Epithelial cell of proximal tubule (primary cell): ENCODE measurements around the gene CLSTN1. TPM values are rescaled to one million over a fixed set of nuclear protein-coding genes. Genes with fewer than 3 reads are reported as not detected.
A peak's percentile ranks its signal among the peaks of the same experiment; 100 is the strongest.
"Not testable (repeated sequence)": the region's sequence is repeated elsewhere in the genome, so short reads cannot be mapped to it uniquely, and the experiment has no call there.

Experiments used
- DNase-seq: peaks from one replicate; pipeline ENCODE4 v3.0.0-alpha.2; 2011; ENCODE audit warnings: low read depth
- H3K4me3 ChIP-seq: 2 replicates; pipeline ENCODE4 v1.5.1; 2011; ENCODE audit warnings: low read depth, mild to moderate bottlenecking, low read length
- total RNA-seq: library from RNA; depleted of rRNA; stranded (reverse); fragments of >200 nt; gene quantifications from 2 replicates; pipeline ENCODE4 v1.2.3, GENCODE V29; 2015
- TF ChIP-seq, protein P1 (sequence below): conservative IDR thresholded peaks from 2 replicates; pipeline ENCODE4 v1.5.1; 2012; ENCODE audit warnings: low read depth, mild to moderate bottlenecking, low read length

Gene CLSTN1
- total RNA-seq, 1 donor from 2014 or later: 87.5 TPM

DNA sequence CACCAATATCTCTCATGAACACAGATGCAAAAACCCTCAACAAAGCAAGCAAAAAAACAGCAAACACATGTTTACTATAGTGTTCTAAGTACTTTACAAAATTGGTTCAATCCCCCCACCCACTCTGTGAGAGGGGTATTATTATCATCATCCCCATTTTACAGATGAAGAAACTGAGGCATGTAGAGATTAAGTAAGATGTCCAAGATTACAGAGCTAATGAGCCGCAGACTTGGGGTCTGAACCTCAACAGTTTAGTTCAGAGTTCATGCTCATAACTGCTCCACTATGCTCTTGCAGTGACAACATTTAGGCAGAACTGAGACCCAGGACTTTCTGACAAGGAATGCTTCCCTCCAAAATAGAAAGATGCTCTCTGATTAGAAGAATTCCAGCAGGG is 21.9 kb downstream of the CLSTN1 start:
- TF ChIP-seq, protein P1, sequence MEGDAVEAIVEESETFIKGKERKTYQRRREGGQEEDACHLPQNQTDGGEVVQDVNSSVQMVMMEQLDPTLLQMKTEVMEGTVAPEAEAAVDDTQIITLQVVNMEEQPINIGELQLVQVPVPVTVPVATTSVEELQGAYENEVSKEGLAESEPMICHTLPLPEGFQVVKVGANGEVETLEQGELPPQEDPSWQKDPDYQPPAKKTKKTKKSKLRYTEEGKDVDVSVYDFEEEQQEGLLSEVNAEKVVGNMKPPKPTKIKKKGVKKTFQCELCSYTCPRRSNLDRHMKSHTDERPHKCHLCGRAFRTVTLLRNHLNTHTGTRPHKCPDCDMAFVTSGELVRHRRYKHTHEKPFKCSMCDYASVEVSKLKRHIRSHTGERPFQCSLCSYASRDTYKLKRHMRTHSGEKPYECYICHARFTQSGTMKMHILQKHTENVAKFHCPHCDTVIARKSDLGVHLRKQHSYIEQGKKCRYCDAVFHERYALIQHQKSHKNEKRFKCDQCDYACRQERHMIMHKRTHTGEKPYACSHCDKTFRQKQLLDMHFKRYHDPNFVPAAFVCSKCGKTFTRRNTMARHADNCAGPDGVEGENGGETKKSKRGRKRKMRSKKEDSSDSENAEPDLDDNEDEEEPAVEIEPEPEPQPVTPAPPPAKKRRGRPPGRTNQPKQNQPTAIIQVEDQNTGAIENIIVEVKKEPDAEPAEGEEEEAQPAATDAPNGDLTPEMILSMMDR: no peak
- DNase-seq: no peak
- H3K4me3 ChIP-seq: no peak overlapping the region

DNA sequence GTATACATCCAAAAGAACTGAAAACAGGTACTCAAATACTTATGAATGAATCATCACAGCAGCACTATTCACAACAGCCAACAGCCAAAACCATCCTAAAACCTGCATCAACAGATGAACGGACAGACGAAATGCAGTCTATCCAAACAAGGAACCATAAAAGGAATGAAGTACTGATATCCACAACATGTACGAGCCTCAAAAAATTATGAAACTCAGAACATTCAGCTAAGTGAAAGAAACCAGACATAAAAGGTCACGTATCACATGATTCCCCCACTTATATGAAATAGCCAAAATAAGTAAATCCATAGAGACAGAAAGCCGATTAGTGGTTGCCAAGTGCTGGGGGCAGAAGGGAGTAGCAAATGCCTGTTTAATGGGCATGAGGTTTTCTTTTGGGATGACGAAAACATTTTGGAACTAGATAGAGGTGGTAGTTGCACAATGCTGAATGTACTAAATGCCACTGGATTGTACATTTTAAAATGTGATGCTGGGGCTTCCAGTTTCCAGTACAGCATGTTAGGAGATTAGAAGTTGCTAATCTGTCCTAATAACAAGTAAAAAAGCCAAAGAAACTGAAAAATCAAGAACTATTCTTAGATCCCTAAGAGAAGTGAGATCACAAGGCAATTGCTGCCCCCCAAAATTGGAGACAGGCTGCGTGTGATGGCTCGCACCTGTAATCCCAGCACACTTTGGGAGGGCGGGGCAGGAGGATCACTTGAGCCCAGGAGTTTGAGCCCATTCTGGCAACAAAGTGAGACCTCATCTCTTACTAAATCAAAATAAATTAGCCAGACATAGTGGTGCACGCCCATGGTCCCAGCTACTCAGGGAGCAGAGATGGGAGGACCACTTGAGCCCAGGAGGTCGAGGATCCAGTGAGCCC is 25.3 kb downstream of the CLSTN1 start:
- TF ChIP-seq, protein P1: no peak
- H3K4me3 ChIP-seq: no peak overlapping the region
- no peak for DNase-seq

DNA sequence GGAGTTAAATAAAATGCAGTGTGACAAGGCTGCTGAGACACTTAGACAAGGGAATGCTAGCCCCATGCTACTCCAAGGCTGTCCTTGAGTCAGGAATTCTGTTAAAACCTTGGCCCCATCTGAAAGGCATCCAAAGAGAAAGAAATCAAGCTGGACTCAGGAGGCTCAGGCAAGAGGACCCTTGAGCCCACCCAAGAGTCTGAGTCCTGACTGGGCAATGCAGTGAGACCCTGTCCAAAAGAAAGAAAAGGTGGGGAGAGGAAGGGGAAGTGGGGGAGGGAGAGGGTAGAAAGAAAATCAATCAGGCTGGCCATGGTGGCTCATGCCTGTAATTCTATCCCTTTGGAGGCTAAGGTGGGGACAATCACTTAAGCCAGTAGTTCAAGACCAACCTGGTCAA is 26.7 kb downstream of the CLSTN1 start:
- TF ChIP-seq, protein P1: no peak
- peak overlapping the region; percentile 23 for H3K4me3 ChIP-seq
- no peak for DNase-seq

DNA sequence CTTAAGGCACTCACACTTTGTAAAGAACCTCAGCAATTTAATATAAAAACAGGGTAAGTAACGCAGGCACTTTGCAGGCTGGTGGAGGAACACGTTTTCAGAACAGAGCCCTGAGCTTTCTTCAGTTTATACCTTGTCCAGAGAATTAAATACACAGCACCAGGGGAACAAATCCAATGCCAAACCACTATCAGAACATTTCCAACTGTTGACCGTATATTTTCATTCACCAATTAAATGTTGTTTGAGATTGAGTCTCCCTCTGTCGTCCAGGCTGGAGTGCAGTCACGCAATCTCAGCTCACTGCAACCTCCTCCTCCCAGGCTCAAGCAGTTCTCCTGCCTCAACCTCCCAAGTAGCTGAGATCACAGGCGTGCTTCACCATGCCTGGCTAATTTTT is 29.7 kb downstream of the CLSTN1 start:
- no peak for DNase-seq
- TF ChIP-seq, protein P1: no peak
- H3K4me3 ChIP-seq: no peak overlapping the region

DNA sequence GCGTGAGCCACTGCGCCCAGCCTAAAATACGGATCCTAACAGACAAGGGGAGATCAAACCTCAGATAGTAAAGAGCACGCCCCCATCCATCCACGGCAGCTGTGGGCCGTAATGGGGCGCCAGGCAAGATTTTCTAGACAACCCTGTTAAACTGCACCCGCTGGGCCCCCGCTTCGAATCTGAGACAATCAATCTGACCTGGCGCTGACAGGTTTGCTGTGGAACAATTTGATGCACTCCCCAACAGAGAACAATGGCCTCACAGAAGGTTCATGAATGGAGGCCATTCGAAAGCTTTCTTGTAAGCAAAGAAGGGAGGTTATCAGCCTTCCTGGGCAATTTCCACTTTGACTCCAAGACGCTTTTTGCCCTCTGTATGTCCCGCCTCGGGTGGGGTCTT is 30.5 kb downstream of the CLSTN1 start:
- TF ChIP-seq, protein P1: no peak
- no peak overlapping the region for H3K4me3 ChIP-seq
- no peak for DNase-seq

DNA sequence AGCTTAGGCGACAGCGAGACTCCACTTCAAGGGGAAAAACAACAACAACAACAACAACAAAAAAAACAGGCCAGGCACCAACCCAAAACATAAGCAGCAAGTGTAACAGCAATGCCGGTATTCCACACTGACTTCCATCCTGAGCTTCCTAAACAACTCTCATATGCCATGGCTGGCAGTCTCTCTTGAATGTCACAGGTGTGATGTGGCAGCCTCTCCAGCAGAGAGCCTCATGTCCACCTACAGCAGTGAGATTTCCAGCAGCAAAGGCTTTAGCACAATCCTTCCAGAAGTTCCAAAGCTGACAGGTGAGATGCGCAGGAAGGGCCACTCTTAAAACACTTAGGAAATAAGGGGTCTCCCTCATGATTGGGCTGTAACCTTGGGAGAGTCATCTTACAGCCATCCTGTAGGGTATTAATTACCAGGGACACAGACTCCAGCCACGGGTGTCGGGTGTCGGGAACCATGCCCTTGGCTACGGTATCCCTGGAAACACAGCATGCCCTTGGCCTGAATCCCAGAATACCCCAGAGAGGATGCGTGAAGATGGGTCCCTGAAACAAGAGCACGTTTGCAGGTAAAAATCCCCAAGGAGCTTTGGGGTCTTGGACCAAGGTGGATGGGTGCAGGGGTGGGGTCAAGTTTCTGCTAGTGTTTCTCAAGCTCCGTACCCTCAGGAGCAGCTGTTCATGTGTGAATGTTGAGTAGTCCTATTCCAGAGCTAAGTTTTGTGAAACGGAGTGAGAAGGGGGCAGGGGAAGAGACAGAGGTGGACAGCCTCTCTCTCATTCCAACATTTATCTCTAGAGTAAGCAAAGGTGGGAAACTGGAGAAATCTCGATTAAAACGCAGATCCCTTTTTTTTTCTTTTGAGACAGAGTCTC is 31.4 kb downstream of the CLSTN1 start:
- DNase-seq: no peak
- H3K4me3 ChIP-seq: no peak overlapping the region
- TF ChIP-seq, protein P1: peak; percentile 51

DNA sequence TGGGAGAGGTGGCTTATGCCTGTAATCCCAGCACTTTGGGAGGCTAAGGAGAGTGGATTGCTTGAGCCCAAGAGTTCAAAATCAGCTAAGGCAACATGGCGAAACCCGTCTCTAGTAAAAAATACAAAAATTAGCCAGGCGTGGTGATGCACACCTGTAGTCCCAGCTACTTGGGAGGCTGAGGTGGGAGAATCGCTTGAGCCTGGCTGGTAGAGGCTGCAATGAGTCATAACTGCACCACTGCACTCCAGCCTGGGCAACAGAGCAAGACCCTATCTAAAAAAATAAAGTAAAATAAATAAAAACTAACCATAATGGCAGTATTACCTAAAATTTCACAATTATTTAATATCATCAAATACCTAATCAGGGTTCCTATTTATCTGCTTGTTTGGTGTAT is 34.1 kb downstream of the CLSTN1 start:
- not testable (repeated sequence) for H3K4me3 ChIP-seq, DNase-seq
